Neuronal stem cell (in vitro differentiated cells): ENCODE measurements around the gene MALRD1.

Experiments used
- DNase-seq: peaks from one replicate; pipeline ENCODE4 v3.0.0-alpha.2; 2013; ENCODE audit warnings: low spot score
- H2AFZ ChIP-seq: one replicate; pipeline ENCODE4 v1.6.1; 2013; ENCODE audit warnings: mild to moderate bottlenecking, low read length, inconsistent platforms
- H2AK5ac ChIP-seq: 2 replicates; pipeline ENCODE4 v1.6.1; 2013; ENCODE audit warnings: low read depth, mild to moderate bottlenecking, inconsistent platforms, low read length, moderate library complexity, mixed read lengths
- H2BK120ac ChIP-seq: 2 replicates; pipeline ENCODE4 v1.6.1; 2013; ENCODE audit warnings: low read depth, mild to moderate bottlenecking, inconsistent platforms, low read length, moderate library complexity, mixed read lengths
- H2BK12ac ChIP-seq: one replicate; pipeline ENCODE4 v1.6.1; 2013; ENCODE audit warnings: low read length, inconsistent platforms
- H2BK15ac ChIP-seq: 2 replicates; pipeline ENCODE4 v1.6.1; 2013; ENCODE audit warnings: mild to moderate bottlenecking, low read length, inconsistent platforms, mixed read lengths
- H2BK5ac ChIP-seq: one replicate; pipeline ENCODE4 v1.6.1; 2013; ENCODE audit warnings: inconsistent platforms, mild to moderate bottlenecking, low read length, moderate library complexity
- H3K14ac ChIP-seq: one replicate; pipeline ENCODE4 v1.6.1; 2013; ENCODE audit warnings: low read length, inconsistent platforms
- H3K18ac ChIP-seq: 2 replicates; pipeline ENCODE4 v1.6.1; 2013; ENCODE audit warnings: low read length, inconsistent platforms
- H3K23ac ChIP-seq: 2 replicates; pipeline ENCODE4 v1.6.1; 2013; ENCODE audit warnings: low read depth, mild to moderate bottlenecking, mixed read lengths, low read length, inconsistent platforms; ENCODE audit not compliant: poor library complexity
- H3K27ac ChIP-seq: replicated peaks from 3 replicates; pipeline ENCODE4 v1.5.1; 2013; ENCODE audit warnings: low read length, inconsistent platforms
- H3K27me3 ChIP-seq, 3 experiments: 2 replicates each; pipeline ENCODE4 v1.6.1; 2013; ENCODE audit warnings: low read length in 3 of 3, mild to moderate bottlenecking in 2 of 3, inconsistent platforms in 1 of 3, low read depth in 1 of 3, mixed read lengths in 1 of 3, moderate library complexity in 1 of 3; ENCODE audit not compliant: control insufficient read depth in 3 of 3, insufficient read depth in 3 of 3
- H3K36me3 ChIP-seq, 2 donors: replicated peaks in 1 of 2; 2 replicates each; pipeline ENCODE4 v1.6.1; 2013; ENCODE audit warnings: low read length in 2 of 2; ENCODE audit not compliant: control insufficient read depth in 2 of 2, insufficient read depth in 2 of 2
- H3K4ac ChIP-seq: 2 replicates; pipeline ENCODE4 v1.6.1; 2013; ENCODE audit warnings: inconsistent platforms, mild to moderate bottlenecking, low read length, moderate library complexity
- H3K4me1 ChIP-seq, 2 donors: 1 replicate in 1 of 2; 2 replicates in 1 of 2; pipeline ENCODE4 v1.6.1; 2013; ENCODE audit warnings: low read length in 2 of 2, low read depth in 1 of 2; ENCODE audit not compliant: control insufficient read depth in 2 of 2, insufficient read depth in 1 of 2
- H3K4me2 ChIP-seq: one replicate; pipeline ENCODE4 v1.6.1; 2013; ENCODE audit warnings: mild to moderate bottlenecking, low read length, inconsistent platforms; ENCODE audit not compliant: insufficient read depth, poor library complexity, severe bottlenecking
- H3K4me3 ChIP-seq, 2 donors: 2 replicates each; pipeline ENCODE4 v1.5.1; 2013; ENCODE audit warnings: low read length in 2 of 2, mild to moderate bottlenecking in 2 of 2, inconsistent platforms in 1 of 2, moderate library complexity in 1 of 2
- H3K79me1 ChIP-seq: one replicate; pipeline ENCODE4 v1.6.1; 2013; ENCODE audit warnings: low read depth, mild to moderate bottlenecking, inconsistent platforms, low read length, moderate library complexity
- H3K9ac ChIP-seq: one replicate; pipeline ENCODE4 v1.6.1; 2013; ENCODE audit warnings: mild to moderate bottlenecking, low read depth, low read length, inconsistent platforms; ENCODE audit not compliant: poor library complexity
- H3K9me3 ChIP-seq, 2 donors: replicated peaks in 1 of 2; 2 replicates each; pipeline versions ENCODE3 to v1.6.1; 2013; ENCODE audit warnings: low read length in 2 of 2, mild to moderate bottlenecking in 2 of 2, inconsistent platforms in 1 of 2, low read depth in 1 of 2, mixed read lengths in 1 of 2, moderate library complexity in 1 of 2; ENCODE audit not compliant: control insufficient read depth in 2 of 2, insufficient read depth in 1 of 2
- H4K8ac ChIP-seq: one replicate; pipeline ENCODE4 v1.6.1; 2013; ENCODE audit warnings: low read depth, mild to moderate bottlenecking, inconsistent platforms, low read length, moderate library complexity
- H4K91ac ChIP-seq: one replicate; pipeline ENCODE4 v1.6.1; 2013; ENCODE audit warnings: low read length, low read depth, mild to moderate bottlenecking, inconsistent platforms; ENCODE audit not compliant: poor library complexity
- WGBS, 2 donors: extraction: QIAGEN DNeasy Blood & Tissue Kit; methylation state at CpG; one replicate each; pipeline ENCODE4 v1.1.7; 2013; ENCODE audit warnings: missing lambda C conversion rate in 2 of 2, mixed read lengths in 1 of 2; ENCODE audit not compliant: insufficient read length in 2 of 2, insufficient replicate concordance in 1 of 2; ENCODE audit errors: extremely low coverage in 2 of 2; 5-methylcytosine and 5-hydroxymethylcytosine counted together

MALRD1 gene

DNA sequence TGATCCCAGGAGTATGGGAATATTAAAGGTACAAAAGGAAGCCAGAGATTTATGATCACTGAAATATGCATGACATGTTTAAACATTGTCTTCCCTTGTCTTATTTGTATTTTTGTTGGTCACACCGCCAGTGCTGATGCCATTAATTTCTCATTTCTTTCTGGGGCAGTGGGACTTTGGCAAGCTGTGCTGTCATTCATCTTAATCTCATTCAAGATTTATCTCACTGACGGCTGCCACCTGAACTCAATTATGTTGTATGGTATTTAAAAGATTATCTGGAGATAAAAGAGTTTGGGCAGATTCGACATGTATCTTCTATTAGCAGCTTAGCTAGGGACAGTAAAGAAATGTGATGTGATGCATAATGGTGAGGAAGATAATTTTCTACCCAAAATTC lies 482.7 kb downstream of the MALRD1 start:
- WGBS, 2 donors: no CpG with 5 or more reads among the region's 3 CpGs
- no peak overlapping the region for H3K14ac ChIP-seq
- no peak overlapping the region for H3K4me3 ChIP-seq

GRCh38 chr10:19532411-19532810 lies 483.8 kb downstream of the MALRD1 start:
- no peak overlapping the region for H4K91ac ChIP-seq
- DNase-seq: no peak
- no peaks in the 10 kb centered on the region for H3K36me3 ChIP-seq
- H3K79me1 ChIP-seq: peaks cover 2% of the 10 kb centered on the region
- H2BK12ac ChIP-seq: no peak overlapping the region
- no peak overlapping the region for H3K14ac ChIP-seq
- H2AK5ac ChIP-seq: no peak overlapping the region
- no peak overlapping the region for H3K4me3 ChIP-seq
- H3K9me3 ChIP-seq: no peaks in the 10 kb centered on the region
- H3K27ac ChIP-seq: no peak overlapping the region
- no peak overlapping the region for H2BK15ac ChIP-seq
- H2BK120ac ChIP-seq: no peak overlapping the region
- no CpG with 5 or more reads among the region's 3 CpGs for WGBS, 2 donors
- H3K4me1 ChIP-seq: no peaks in the 10 kb centered on the region
- H3K9ac ChIP-seq: no peak overlapping the region
- no peak overlapping the region for H3K18ac ChIP-seq
- H3K23ac ChIP-seq: no peak overlapping the region
- H3K27me3 ChIP-seq: no peaks in the 10 kb centered on the region
- H3K4ac ChIP-seq: no peak overlapping the region
- H4K8ac ChIP-seq: no peak overlapping the region
- no peak overlapping the region for H3K4me2 ChIP-seq
- H2AFZ ChIP-seq: no peak overlapping the region
- H2BK5ac ChIP-seq: no peak overlapping the region

More for the DNA sequence above, 482.7 kb downstream of the MALRD1 start:
- Histone ChIP-seq H2BK15ac (no peak overlapping the region), H2AK5ac (no peak overlapping the region), H2BK120ac (no peak overlapping the region), H2BK5ac (no peak overlapping the region), H3K18ac (no peak overlapping the region), H3K79me1 (peaks cover 2% of the 10 kb centered on the region), H2BK12ac (no peak overlapping the region), H2AFZ (no peak overlapping the region), H3K9ac (no peak overlapping the region), H3K27me3 (no peaks in the 10 kb centered on the region), H3K23ac (no peak overlapping the region), H3K4ac (no peak overlapping the region), H4K8ac (no peak overlapping the region), H4K91ac (no peak overlapping the region), H3K36me3 (no peaks in the 10 kb centered on the region), H3K4me2 (no peak overlapping the region), H3K9me3 (no peaks in the 10 kb centered on the region), H3K27ac (no peak overlapping the region), H3K4me1 (no peaks in the 10 kb centered on the region)
- DNase-seq: no peak

- Histone ChIP-seq H2BK120ac (no peak overlapping the region), H3K27ac (no peak overlapping the region), H3K18ac (no peak overlapping the region), H3K36me3 (no peaks in the 10 kb centered on the region), H2BK15ac (no peak overlapping the region), H3K4me1 (no peaks in the 10 kb centered on the region), H3K9me3 (no peaks in the 10 kb centered on the region), H4K8ac (no peak overlapping the region), H4K91ac (no peak overlapping the region), H3K23ac (no peak overlapping the region), H3K79me1 (no peaks in the 10 kb centered on the region), H2BK12ac (no peak overlapping the region), H3K4ac (no peak overlapping the region), H2AK5ac (no peak overlapping the region), H2BK5ac (no peak overlapping the region), H2AFZ (no peak overlapping the region), H3K14ac (no peak overlapping the region), H3K27me3 (no peaks in the 10 kb centered on the region), H3K4me3 (no peak overlapping the region), H3K4me2 (no peak overlapping the region), H3K9ac (no peak overlapping the region)
- no CpG with 5 or more reads among the region's 3 CpGs for WGBS, 2 donors
- no peak for DNase-seq
Measured at GRCh38 chr10:19541299-19541698, 492.7 kb downstream of the MALRD1 start.

DNA sequence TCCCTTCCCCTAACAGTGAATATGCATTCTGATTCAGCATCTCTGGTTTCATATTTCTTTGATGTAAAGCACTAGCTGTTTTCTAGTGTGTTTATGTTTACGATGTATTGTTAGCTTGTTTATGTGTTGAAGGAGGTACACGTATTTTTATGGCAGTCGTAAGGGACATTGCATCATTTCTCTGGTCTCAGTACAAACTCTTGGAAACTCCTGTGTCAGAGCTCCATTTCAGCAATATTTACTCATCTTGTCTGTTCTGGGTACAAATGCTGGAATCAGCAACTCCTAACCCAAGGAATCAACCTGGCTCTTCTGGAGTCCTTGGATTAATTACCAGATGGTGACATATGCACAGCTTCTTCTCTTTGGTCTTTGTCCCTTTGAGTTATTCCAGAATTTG lies 497.6 kb downstream of the MALRD1 start:
- Histone ChIP-seq H3K27ac (no peak overlapping the region), H3K4me3 (no peak overlapping the region)
- no CpG with 5 or more reads among the region's 3 CpGs for WGBS, 2 donors

More for the DNA sequence above, 497.6 kb downstream of the MALRD1 start:
- H2BK12ac ChIP-seq: no peak overlapping the region
- no peaks in the 10 kb centered on the region for H3K9me3 ChIP-seq
- no peak overlapping the region for H3K4ac ChIP-seq
- H2AK5ac ChIP-seq: no peak overlapping the region
- H4K91ac ChIP-seq: no peak overlapping the region
- no peak overlapping the region for H2AFZ ChIP-seq
- no peak overlapping the region for H2BK5ac ChIP-seq
- H4K8ac ChIP-seq: no peak overlapping the region
- no peak overlapping the region for H3K9ac ChIP-seq
- no peaks in the 10 kb centered on the region for H3K79me1 ChIP-seq
- H3K27me3 ChIP-seq: no peaks in the 10 kb centered on the region
- no peak for DNase-seq
- no peak overlapping the region for H3K18ac ChIP-seq
- H3K4me1 ChIP-seq: no peaks in the 10 kb centered on the region
- no peak overlapping the region for H3K4me2 ChIP-seq
- H2BK120ac ChIP-seq: no peak overlapping the region
- H3K36me3 ChIP-seq: no peaks in the 10 kb centered on the region
- no peak overlapping the region for H2BK15ac ChIP-seq
- no peak overlapping the region for H3K23ac ChIP-seq
- H3K14ac ChIP-seq: no peak overlapping the region
